Adrenal gland (tissue), 12 donors: ENCODE results near the gene COL10A1. TPM values are rescaled to one million over a fixed set of nuclear protein-coding genes. Genes with fewer than 3 reads are reported as not detected.

Experiments used
- DNase-seq, 7 donors: peaks; one replicate each; pipeline ENCODE4 v3.0.0-alpha.2; 2019 to 2020
- H3K27ac ChIP-seq, 5 donors: fragments of 200-600 bp; sonication (generic) in 4 of 5; 1 replicate in 3 of 5; 2 replicates in 2 of 5; pipeline versions ENCODE4 v1.5.1 to v1.8.0; 2016 to 2020; ENCODE audit warnings: mild to moderate bottlenecking in 1 of 5
- H3K27me3 ChIP-seq: fragments of 200-600 bp; 2 replicates; pipeline ENCODE4 v1.8.0; 2021
- H3K36me3 ChIP-seq, 2 donors: fragments of 200-600 bp; replicated peaks in 1 of 2; 1 replicate in 1 of 2; 2 replicates in 1 of 2; pipeline versions ENCODE4 v1.5.1 to v1.8.0; 2018 to 2022
- H3K4me1 ChIP-seq, 2 donors: fragments of 200-600 bp; replicated peaks in 1 of 2; 1 replicate in 1 of 2; 2 replicates in 1 of 2; pipeline versions ENCODE4 v1.5.1 to v1.8.0; 2018 to 2021
- H3K4me3 ChIP-seq, 4 donors: fragments of 200-600 bp; sonication (generic) in 3 of 4; one replicate each; pipeline ENCODE4 v1.5.1; 2016 to 2018
- H3K9me3 ChIP-seq, 3 donors: fragments of 200-600 bp; sonication (generic) in 1 of 3; replicated peaks in 1 of 3; 1 replicate in 2 of 3; 2 replicates in 1 of 3; pipeline versions ENCODE4 v1.5.1 to v1.8.0; 2016 to 2021
- POLR2A ChIP-seq, 2 donors: fragments of 450-650 bp; IDR thresholded peaks; one replicate each; pipeline ENCODE4 v1.6.1; 2017; ENCODE audit warnings: antibody characterized with exemption in 2 of 2, mild to moderate bottlenecking in 2 of 2, moderate library complexity in 1 of 2
- WGBS, 4 donors: extraction: QIAGEN DNeasy Blood & Tissue Kit in 2 of 4; methylation state at CpG; one replicate each; pipeline versions ENCODE4 v1.1.5 to v1.1.7; 2013 to 2017; 5-methylcytosine and 5-hydroxymethylcytosine counted together
- intact Hi-C, 2 donors: fragments of 100-400 bp; cut with DNase I; formaldehyde crosslinking; loops; one replicate each; pipeline versions ENCODE4 v1.14.1 to v1.15.0; 2022 to 2023
- polyA plus RNA-seq, 3 donors: library from polyadenylated mRNA; stranded (reverse); fragments of 200-250 nt in 2 of 3; fragments of 350-450 nt in 1 of 3; fragmentation: Illumina TruSeq in 1 of 3; extraction: RNeasy Lipid Tissue Mini Kit (QIAGEN cat#74804) in 1 of 3; gene quantifications; one replicate each; pipeline ENCODE4 v1.2.3, GENCODE V29; 2013 to 2014
- total RNA-seq, 9 donors: library from RNA; depleted of rRNA in 4 of 9; stranded (reverse); fragments of >200 nt in 4 of 9; fragments of 120-200 nt in 1 of 9; fragmentation: NEBNext Ultra II Directional in 1 of 9; extraction: Animal tissue kit (Norgen Biotek cat#: 25700) in 1 of 9; gene quantifications; one replicate each; pipeline versions ENCODE4 v1.1.0 to v1.2.4, GENCODE V29; 2013 to 2023
- TF ChIP-seq, protein P1 (sequence below), 6 experiments: fragments of 450-650 bp in 4 of 6; fragments of 200-600 bp in 2 of 6; sonication (generic) in 1 of 6; IDR thresholded peaks; 1 replicate in 5 of 6; 2 replicates in 1 of 6; pipeline versions ENCODE4 v1.5.1 to v1.8.0; 2016 to 2021; ENCODE audit warnings: antibody characterized with exemption in 6 of 6, mild to moderate bottlenecking in 2 of 6, moderate library complexity in 1 of 6
- donor health status: healthy with polysubstance abuse.
- donor health status: Bipolar disorder and iron deficiency.
- donor health status: DM: yes; HTN: yes; CAD: no.
- donor health status: DM: no; HTN: no; CAD: no.
- donor health status: DM: no; HTN: no; CAD: no.
- donor health status: DM: yes; HTN: yes; CAD: no.

COL10A1 gene
- total and polyA plus RNA-seq, 12 donors: under 0.01 to 0.12 (median 0.07) TPM; not detected in 9

DNA sequence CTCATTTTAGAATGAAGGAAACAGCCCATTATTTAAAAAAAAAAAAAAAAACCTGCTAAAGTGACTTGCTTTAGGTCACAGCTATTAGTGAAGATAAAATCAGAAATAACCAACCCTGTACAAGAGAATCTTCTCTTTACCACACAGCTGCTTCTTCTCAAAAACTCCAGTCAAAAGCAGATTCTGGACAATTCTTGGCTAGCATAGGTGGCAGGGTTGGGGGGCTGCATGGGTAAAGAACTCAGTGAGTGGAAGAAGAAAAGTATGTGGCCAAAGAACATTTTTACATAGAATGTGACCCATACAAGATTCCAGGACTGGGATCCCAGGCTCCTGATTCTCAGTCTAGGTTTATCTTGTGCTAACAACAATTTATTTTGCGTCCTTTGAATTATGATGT lies 55.8 kb downstream of the COL10A1 start:
- H3K9me3 ChIP-seq: no peaks in the 10 kb centered on the region
- no peak overlapping the region for H3K27ac ChIP-seq
- H3K36me3 ChIP-seq: no peaks in the 10 kb centered on the region
- intact Hi-C loops: no loop called here
- WGBS, 4 donors: 90 to 93% (median 91%) methylated on average over 1 of the region's 1 CpG
- no peaks in the 10 kb centered on the region for H3K27me3 ChIP-seq
- TF ChIP-seq, protein P1, sequence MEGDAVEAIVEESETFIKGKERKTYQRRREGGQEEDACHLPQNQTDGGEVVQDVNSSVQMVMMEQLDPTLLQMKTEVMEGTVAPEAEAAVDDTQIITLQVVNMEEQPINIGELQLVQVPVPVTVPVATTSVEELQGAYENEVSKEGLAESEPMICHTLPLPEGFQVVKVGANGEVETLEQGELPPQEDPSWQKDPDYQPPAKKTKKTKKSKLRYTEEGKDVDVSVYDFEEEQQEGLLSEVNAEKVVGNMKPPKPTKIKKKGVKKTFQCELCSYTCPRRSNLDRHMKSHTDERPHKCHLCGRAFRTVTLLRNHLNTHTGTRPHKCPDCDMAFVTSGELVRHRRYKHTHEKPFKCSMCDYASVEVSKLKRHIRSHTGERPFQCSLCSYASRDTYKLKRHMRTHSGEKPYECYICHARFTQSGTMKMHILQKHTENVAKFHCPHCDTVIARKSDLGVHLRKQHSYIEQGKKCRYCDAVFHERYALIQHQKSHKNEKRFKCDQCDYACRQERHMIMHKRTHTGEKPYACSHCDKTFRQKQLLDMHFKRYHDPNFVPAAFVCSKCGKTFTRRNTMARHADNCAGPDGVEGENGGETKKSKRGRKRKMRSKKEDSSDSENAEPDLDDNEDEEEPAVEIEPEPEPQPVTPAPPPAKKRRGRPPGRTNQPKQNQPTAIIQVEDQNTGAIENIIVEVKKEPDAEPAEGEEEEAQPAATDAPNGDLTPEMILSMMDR (IDR thresholded peaks at IDR 0.05): no peak
- TF ChIP-seq POLR2A (IDR thresholded peaks at IDR 0.05): no peak
- H3K4me3 ChIP-seq: no peak overlapping the region
- no peak for DNase-seq
- no peaks in the 10 kb centered on the region for H3K4me1 ChIP-seq

Other genes starting within 250 kb of the COL10A1 start
- gene FRK, start 65.2 kb downstream of the COL10A1 start, total RNA-seq: 1 to 10 TPM; 1.7 to 5.1 (median 3.1) TPM
- gene FRK, start 65.2 kb downstream of the COL10A1 start, polyA plus RNA-seq: 1 to 10 TPM in 1 of 3 donors, under 1 TPM in 2; 0.30 to 1.9 (median 0.40) TPM
- gene NT5DC1, start 25.3 kb downstream of the COL10A1 start, total RNA-seq: 10 to 100 TPM; 13.7 to 90.9 (median 37.5) TPM
- gene NT5DC1, start 25.3 kb downstream of the COL10A1 start, polyA plus RNA-seq: 10 to 100 TPM; 16.2 to 45.5 (median 21.2) TPM
- 10 to 100 TPM; 16.2 to 45.7 (median 32.6) TPM for gene TSPYL4, start 127.9 kb upstream of the COL10A1 start, total RNA-seq
- gene TSPYL4, start 127.9 kb upstream of the COL10A1 start, polyA plus RNA-seq: 10 to 100 TPM; 14.6 to 58.4 (median 16.0) TPM
- 100 to 1,000 TPM in 8 of 9 donors, 10 to 100 TPM in 1; 99.9 to 271 (median 204) TPM for gene TSPYL1, start 153.8 kb upstream of the COL10A1 start, total RNA-seq
- 100 to 1,000 TPM in 1 of 3 donors, 10 to 100 TPM in 2; 24.8 to 111 (median 42.6) TPM for gene TSPYL1, start 153.8 kb upstream of the COL10A1 start, polyA plus RNA-seq
- gene DSE, start 244.8 kb upstream of the COL10A1 start, total RNA-seq: 10 to 100 TPM; 14.5 to 67.4 (median 40.5) TPM
- gene DSE, start 244.8 kb upstream of the COL10A1 start, polyA plus RNA-seq: 10 to 100 TPM in 1 of 3 donors, 1 to 10 TPM in 2; 7.7 to 17.2 (median 8.7) TPM